ENCODE data around the gene COP1. TPM values are rescaled to one million over a fixed set of nuclear protein-coding genes. Genes with fewer than 3 reads are reported as not detected.

Gene COP1
- total and polyA plus RNA-seq, 2 of the 8 experiments (the other 6 are each of a cell fraction or from before 2014, with no cell fraction given): 26.2 to 44.9 TPM

GRCh38 chr1:176049582-176049981, 157.5 kb downstream of the COP1 start:
- Histone ChIP-seq H3K27ac (ENCODE audit: low read depth, low read length) (no peak overlapping the region), H3K4me2 (ENCODE audit: insufficient read depth in 1 of 2, low read depth in 2 of 2, low read length in 2 of 2) (no peak overlapping the region), H3K4me1 (replicated peaks in 1 of 4; ENCODE audit: control insufficient read depth in 3 of 4, insufficient read depth in 4 of 4, low read length in 3 of 4) (no peaks in the 10 kb centered on the region), H2BK15ac (ENCODE audit: low read length) (no peak overlapping the region), H3K18ac (ENCODE audit: extremely low read depth, low read length) (no peak overlapping the region), H4K8ac (ENCODE audit: extremely low read depth, insufficient read depth, low read length) (no peak overlapping the region), H3K9me3 (ENCODE audit: insufficient read depth in 2 of 2, low read depth in 1 of 2, low read length in 1 of 2) (no peaks in the 10 kb centered on the region), H4K91ac (replicated peaks; ENCODE audit: insufficient read length, low read length) (no peak overlapping the region), H2BK12ac (ENCODE audit: low read depth, low read length) (no peak overlapping the region), H3K56ac (replicated peaks; ENCODE audit: insufficient read length, low read depth, low read length) (no peak overlapping the region), H2BK20ac (ENCODE audit: low read length) (no peak overlapping the region), H3K14ac (ENCODE audit: insufficient read length) (no peak overlapping the region), H4K20me1 (replicated peaks in 1 of 2; ENCODE audit: control insufficient read depth in 1 of 2, insufficient read depth in 2 of 2, low read length in 2 of 2) (peaks cover 0 to 3% of the 10 kb centered on the region in 2 experiments), H3K23me2 (ENCODE audit: low read depth, low read length) (peaks cover 2% of the 10 kb centered on the region; the same call in 1 of the 2 replicates), H3K79me1 (ENCODE audit: low read depth, low read length) (no peaks in the 10 kb centered on the region), H2AFZ (ENCODE audit: low read length) (no peak overlapping the region), H3K4ac (replicated peaks; ENCODE audit: insufficient read length, low read depth, low read length) (no peak overlapping the region), H3K23ac (ENCODE audit: insufficient read length) (no peak overlapping the region), H2BK5ac (ENCODE audit: low read depth, low read length) (no peak overlapping the region), H2BK120ac (replicated peaks; ENCODE audit: low read depth, low read length) (no peak overlapping the region), H3K9ac (replicated peaks in 1 of 4; ENCODE audit: extremely low read depth in 1 of 4, low read depth in 3 of 4, low read length in 3 of 4) (no peak overlapping the region), H3K79me2 (ENCODE audit: control insufficient read depth in 1 of 2, insufficient read depth in 2 of 2, low read length in 2 of 2) (no peaks in the 10 kb centered on the region), H2AK5ac (ENCODE audit: low read depth, low read length) (no peak overlapping the region), H3K36me3 (ENCODE audit: control insufficient read depth in 2 of 4, insufficient read depth in 4 of 4, low read length in 3 of 4) (no peaks in the 10 kb centered on the region), H3K27me3 (replicated peaks in 1 of 4; ENCODE audit: control insufficient read depth in 3 of 4, extremely low read depth in 1 of 4, insufficient read depth in 3 of 4, low read length in 3 of 4) (no peaks in the 10 kb centered on the region), H3K4me3 (ENCODE audit: extremely low read depth in 1 of 4, insufficient read depth in 2 of 4, low read depth in 3 of 4, low read length in 4 of 4) (no peak overlapping the region), H4K5ac (ENCODE audit: insufficient read length, low read depth, low read length) (no peak overlapping the region)
- ChIA-PET POLR2A (ENCODE audit: partially characterized antibody) (no interaction called here), CTCF (ENCODE audit: partially characterized antibody) (interaction anchor here (1.6 kb wide), 1 partner anchor 15 kb away, joined by 3 read pairs; no protein-coding TSS in a partner anchor)
- FAIRE-seq (no peak), DNase-seq (ENCODE audit: low read depth in 1 of 2, low spot score in 2 of 2) (no peak)
- no peak for TF ChIP-seq CTBP2 (IDR thresholded peaks at IDR 0.05; ENCODE audit: borderline replicate concordance, insufficient read depth, insufficient read length, low read length)
- TF ChIP-seq RFX5 (IDR thresholded peaks at IDR 0.05; ENCODE audit: borderline replicate concordance, low read depth, low read length): no peak
- TF ChIP-seq SIN3A (conservative IDR thresholded peaks at IDR 0.05 in 1 of 2, IDR thresholded peaks at IDR 0.05 in 1 of 2; ENCODE audit: low read depth in 1 of 2, low read length in 2 of 2): no peak
- TF ChIP-seq, protein P1, sequence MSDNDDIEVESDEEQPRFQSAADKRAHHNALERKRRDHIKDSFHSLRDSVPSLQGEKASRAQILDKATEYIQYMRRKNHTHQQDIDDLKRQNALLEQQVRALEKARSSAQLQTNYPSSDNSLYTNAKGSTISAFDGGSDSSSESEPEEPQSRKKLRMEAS (IDR thresholded peaks at IDR 0.05): no peak
- no peak for TF ChIP-seq TEAD4 (IDR thresholded peaks at IDR 0.05; ENCODE audit: low read depth, low read length)
- TF ChIP-seq JUND (IDR thresholded peaks at IDR 0.05; ENCODE audit: low read length): no peak
- TF ChIP-seq KDM1A (IDR thresholded peaks at IDR 0.05; ENCODE audit: borderline replicate concordance, low read length): no peak
- TF ChIP-seq SP2 (IDR thresholded peaks at IDR 0.05; ENCODE audit: low read length): no peak
- no peak for TF ChIP-seq RNF2 (IDR thresholded peaks at IDR 0.05; ENCODE audit: borderline replicate concordance, low read depth, low read length, missing control alignments, poor library complexity, severe bottlenecking)
- TF ChIP-seq HDAC6 (IDR thresholded peaks at IDR 0.05; ENCODE audit: low read depth, low read length): no peak
- no peak for TF ChIP-seq CBX8 (IDR thresholded peaks at IDR 0.05; ENCODE audit: borderline replicate concordance, low read depth, low read length)
- no peak for TF ChIP-seq BCL11A (IDR thresholded peaks at IDR 0.05; ENCODE audit: low read depth in 2 of 2, low read length in 2 of 2)
- no peak for TF ChIP-seq SP4 (IDR thresholded peaks at IDR 0.05; ENCODE audit: low read length)
- TF ChIP-seq CHD2 (IDR thresholded peaks at IDR 0.05; ENCODE audit: low read length): no peak
- TF ChIP-seq JUN (IDR thresholded peaks at IDR 0.05; ENCODE audit: low read depth, low read length): no peak
- TF ChIP-seq ZNF274 (IDR thresholded peaks at IDR 0.05; ENCODE audit: borderline replicate concordance, extremely low read depth, low read length): no peak
